NCI-H128 (cell line): ENCODE results near the gene WWOX.

Experiments used
- DNase-seq: peaks from one replicate; lab custom pipeline; 2025; ENCODE audit not compliant: unreplicated experiment; lab: John Stamatoyannopoulos, UW

Gene WWOX

DNA sequence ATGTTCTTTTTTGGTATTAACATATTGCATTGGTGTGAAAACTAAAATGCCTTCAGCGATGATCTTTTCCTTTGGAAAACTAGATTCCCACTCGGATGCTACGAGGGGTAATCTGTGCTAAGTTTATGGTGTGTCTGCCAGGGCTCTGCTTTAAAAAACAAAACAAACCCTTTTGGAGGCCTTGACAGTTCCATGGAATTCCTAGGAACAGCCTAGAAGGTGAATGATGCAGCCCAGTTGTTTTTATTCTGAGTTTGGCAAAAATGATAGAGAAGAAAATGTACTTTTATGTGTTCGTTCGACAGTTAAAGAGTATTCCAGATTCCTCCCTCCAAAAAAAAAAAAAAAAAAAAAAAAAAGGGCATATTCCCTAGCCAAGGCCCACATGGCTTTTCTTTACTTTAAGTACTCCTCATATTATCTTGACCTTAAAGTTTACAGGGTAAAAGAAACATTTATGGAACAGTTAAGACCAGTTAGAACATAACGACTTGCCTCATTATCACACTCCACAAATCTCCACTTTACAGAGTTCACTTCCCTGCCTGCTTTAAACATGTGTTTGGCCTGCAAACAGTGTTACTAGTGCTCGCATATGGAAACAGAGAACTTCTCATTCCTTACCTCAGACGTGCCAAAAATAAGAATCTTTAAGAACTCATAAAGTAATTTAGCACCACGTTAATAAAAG lies 159.1 kb downstream of the WWOX start:
- no peak for DNase-seq

DNA sequence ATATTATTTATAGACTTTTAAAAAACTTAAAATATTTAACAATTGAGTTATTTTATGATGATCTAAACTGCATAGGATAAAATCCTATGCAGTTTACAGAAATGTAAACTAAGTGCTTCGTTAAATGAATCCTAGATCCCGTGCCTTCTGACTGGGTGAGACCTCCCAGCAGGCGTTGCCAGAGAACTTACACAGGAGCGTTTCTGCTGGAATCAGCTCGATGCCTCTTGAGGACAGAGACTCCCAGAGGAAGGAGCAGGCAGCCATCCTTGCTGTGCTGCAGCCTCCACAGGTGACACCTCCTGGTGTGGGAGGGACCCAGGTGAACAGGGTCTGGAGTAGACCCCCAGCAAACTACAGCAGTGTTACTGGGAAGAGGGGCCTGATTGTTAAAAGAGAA lies 160.4 kb downstream of the WWOX start:
- DNase-seq: no peak

DNA sequence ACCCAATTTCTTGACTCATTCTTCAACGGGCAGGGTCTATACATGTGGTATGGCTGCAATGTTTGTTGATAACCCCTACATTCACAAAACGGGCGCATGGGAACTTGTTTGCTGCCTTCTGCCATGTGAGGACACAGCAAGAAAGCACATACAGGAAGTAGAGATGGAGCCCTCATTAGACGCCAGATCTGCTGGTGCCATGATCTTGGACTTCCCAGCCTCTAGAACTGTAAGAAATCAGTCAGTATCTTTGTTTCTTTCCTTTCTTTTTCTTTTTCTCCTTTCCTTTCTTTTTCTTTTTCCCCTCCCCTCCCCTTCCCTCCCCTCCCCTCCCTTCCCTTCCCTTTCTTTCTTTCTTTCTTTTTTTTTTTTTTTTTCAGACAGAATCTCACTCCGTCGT lies 165.2 kb downstream of the WWOX start:
- DNase-seq: no peak

DNA sequence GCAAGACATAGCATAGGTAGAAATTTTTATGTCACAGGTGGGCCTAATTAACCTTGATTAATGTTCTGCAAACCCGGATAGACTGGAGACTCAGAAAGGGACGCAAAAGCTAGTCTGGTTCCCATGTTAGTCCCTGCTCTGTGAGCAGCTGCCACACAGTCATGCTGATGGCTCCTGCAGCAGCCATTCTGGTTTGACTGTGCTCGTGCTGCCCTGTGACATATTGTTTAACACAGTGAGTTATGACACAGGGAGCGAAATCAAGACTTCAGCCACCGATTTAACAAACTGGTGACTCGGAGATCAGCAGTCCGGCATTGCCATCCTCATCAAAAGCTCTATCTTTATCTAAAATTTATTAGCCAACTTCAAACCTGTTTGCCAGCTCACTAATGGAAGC lies 169.8 kb downstream of the WWOX start:
- no peak for DNase-seq

DNA sequence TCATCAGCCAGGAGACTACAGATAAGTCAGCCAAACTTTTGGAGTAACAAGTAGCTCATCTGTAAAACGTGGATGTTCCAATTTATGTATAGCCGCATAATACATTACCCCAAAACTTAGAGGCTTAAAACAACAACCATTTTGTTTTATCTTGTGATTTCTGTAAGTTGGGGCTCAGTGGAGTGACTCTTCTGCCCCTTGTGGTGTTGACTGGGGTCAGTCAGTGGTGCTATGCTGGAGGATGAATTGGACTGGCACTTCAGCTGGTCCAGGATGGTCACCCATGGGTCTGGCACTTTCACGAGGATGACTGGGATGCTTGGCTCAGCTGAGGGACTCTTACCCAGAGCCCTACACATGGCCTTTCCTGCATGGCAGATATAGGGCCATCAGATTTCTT lies 172.5 kb downstream of the WWOX start:
- DNase-seq: no peak

DNA sequence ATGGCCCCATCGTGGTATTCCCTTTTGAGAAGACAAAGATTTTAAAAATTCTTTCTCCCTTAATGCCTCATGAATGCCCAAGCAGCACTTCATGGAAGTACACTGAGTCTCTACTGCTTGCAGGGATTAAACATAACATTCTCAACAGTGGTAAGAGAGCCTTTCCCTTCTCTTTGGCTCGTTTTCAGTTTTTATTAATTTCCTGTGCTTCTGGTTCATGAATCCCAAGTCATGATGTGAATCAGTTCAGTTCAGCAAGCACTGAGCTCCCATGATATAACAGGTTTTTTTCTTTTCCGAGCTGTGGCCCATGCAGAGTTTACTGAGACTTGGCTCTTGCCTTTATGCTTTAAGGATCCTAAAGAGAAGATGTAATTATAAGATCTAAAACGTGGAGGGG lies 175.3 kb downstream of the WWOX start:
- DNase-seq: no peak

DNA sequence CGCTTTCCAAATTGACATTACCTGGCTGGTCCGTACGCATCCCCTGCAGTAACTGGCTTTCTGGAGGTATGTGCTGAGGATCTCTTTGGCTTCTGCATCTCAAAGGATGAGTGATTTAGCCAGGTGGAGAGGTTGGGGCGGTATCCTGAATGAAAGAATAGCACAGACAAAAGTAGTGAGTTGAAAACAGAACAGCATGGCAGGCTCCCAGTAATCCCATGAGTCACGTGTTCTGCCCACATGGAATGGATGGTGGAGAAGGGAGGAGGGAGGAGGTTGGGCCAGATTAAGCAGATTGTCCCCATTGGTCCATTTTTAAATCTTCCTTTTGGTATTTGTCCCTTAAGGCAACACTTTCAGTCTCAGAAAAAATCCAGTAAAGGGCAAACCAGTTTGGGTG lies 176.0 kb downstream of the WWOX start:
- DNase-seq: no peak

DNA sequence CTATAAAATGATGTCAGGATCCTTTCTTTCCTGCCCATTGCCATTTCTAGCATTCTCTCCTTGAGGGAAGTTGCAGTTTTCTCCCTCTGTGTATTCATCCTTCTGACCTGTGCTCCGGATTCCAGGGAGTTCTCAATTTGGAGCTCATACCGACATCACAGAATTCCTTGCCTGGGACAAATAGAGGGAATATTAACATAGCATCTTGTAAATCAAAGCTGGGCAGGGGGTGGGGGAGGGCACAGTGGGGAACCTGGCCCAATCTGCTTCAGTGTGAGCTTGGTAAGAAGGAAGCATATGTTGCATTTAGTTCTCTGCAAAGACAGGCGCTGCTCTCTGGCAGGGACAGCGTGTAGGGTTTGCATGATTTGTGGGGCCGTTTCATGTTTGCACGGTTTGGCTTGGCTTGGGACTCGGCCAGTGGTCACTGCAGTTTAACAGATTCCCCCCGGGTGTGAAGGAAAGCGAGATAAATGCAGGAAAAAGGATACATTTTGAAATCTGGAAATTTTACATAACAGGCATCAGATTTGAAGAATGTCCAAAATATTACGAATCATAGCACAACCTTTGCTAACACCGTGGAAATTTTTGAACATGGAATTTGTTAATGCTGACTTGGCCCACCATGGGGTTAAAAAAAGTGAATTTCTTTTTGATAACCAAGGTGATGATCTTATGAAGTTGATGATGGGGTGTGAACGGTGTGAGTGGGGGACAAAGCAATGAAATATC lies 178.0 kb downstream of the WWOX start:
- DNase-seq: no peak

DNA sequence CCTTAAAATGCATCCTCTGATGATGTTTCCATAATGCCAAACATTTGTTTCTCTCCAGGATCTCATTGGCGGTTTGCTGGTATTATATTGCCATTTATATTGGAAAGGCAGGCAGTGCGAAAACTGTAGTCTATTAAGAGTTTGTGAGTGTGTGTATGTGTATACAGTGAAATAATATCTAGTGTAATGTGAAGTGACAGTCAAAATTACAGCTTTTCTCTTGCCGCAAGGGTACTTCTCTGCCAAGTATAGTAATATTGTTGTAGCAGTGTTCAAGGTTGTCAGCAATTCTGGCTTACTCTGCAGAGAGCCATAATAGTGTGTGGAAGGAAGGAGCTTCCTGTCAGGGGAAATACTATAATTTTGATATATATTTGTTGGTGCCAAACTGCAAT lies 178.6 kb downstream of the WWOX start:
- DNase-seq: no peak

DNA sequence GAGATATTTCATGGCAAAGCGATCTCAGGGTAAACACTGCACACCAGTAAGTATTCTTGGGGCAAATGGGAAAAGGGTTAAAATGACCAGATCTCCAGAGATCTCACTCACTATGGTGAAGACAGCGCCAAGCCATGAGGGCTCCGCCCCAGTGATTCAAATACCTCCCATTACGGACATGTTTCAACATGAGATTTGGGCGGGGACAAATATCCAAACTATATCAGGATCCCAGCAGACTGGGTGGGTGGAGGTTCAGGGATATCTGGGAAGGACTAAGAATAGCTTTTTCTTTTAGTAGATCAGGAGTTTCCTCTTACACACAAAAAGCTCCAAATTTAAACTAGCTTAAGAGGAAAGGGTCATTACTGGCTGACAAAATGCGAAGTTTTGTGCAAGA lies 181.7 kb downstream of the WWOX start:
- no peak for DNase-seq

DNA sequence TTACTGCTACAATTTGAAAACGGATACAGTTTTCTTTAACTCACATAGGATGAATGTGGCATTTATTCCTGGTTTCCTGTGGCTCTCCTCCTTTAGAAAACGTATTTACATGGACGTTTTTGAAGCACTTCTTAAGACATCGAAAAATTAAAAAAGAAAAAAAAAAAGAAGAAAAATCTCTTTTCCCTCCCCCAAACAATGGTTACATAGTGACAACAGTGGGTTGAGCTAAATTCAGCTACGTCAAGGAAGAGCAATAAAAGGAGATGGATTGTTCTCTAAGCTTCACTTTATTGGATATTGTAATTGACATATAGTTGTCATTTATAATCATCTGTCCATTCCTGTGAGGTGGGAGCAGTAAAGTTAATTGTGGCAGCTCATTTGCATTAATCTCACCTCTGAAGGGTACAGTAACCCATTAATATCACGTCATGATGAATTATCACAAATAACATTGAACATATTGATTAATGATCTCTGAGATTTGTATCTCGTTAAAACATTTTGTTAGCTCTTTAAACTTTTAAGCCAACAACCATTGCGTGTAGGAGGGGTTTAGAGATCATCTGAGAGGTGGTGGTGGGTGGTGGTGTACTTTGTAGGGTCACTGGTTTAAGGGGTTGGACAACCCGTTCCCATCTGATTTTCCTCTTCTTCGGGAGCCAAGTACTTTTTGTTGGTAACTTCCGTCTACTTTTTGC lies 184.2 kb downstream of the WWOX start:
- no peak for DNase-seq

DNA sequence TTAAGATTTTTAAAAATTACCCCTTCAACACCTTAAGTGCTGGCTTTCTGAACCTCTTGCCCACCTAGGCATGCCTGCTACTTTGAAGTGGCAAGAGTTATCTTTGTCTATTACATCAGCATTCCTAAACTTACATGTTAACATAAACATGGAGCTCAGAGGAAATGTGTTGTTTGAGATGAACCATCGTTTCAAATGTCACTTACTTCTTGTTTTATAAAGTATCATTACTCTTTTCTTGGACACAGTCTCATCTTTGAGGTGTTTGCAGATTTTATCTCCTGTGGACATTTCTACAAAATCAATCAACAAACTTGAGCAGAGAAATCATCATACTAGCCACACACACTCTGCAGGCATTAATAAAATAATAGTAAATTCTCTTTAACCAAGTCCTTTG lies 184.9 kb downstream of the WWOX start:
- DNase-seq: no peak

DNA sequence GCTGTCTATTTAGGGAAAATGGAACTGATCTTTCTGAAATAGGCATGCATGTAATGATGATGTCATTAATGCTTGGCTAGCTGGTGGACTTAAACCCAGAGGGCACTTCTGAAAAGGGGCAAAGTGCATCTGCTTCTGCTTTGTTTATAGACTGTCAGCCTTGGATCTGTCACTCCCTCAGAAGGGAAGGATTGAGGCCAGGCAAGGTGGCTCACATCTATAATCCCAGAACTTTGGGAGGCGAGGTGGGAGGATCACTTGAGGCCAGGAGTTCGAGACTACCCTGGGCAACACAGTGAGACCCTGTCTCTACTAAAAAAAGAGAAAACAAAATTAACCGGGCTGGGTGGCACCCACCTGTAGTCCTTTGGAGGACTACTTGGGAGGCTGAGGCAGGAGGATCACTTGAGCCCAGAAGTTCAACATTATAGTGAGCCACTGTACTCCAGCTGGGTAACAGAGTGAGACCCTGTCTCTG lies 185.5 kb downstream of the WWOX start:
- no peak for DNase-seq

DNA sequence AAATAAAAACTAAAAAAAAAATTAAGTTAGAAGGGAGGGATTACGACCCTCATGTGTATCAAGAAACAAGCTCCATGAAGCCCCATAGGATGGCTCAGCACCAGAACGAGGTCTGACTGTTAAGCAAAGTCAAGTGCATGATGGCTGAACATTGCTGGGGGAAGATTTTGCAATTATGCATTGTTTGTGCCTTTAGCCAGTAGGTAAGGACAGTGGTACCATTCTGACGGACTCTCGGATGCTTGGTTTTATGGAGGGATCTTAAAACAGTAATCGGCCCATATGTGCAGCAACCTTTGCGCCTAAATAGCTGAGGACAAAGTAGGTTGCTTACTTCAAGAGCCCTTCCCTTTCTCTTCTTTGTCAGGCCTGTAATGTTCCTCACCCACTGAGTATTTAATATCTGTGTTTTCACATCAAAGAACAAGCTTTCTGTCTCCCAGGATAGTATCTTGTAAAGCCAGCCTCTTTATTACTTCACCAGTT lies 186.0 kb downstream of the WWOX start:
- no peak for DNase-seq

DNA sequence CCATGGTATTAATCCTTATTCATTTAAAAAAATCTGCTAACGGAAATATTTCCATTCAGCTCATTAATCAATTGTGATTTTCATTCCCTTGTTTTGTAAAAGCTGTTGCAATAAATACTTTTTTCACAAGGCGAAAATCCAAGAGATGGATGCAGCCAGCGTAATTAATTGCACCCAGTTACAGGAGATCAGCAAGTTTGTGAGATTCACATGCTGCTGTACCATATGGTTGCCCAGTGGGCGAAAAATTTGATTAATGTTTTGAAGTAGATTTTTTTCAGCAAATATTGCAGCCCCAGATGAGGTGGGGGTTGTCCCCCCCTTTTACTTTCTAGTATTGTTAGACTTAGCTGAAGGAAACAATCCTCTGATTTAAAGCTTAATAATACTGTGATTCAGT lies 186.6 kb downstream of the WWOX start:
- no peak for DNase-seq

DNA sequence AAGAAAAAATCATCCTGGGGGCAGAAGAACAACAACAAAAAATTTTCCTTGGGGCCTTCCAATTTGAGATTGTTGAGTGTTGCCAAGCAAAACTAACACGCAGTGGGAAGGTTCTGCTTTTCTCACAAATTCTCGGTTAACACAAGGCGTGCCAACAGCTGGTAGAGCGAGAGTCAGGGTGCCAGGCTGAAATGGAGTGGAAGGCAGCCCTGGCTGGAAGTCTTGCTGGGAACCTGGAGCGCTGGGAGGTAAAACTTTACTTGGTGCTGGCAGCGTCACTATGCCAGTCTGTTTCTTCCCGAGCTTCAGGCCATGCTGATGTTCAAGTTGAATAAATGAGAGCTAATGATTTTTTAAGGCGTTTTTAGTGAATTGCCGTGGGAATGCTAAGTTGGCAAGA lies 189.4 kb downstream of the WWOX start:
- DNase-seq: no peak

DNA sequence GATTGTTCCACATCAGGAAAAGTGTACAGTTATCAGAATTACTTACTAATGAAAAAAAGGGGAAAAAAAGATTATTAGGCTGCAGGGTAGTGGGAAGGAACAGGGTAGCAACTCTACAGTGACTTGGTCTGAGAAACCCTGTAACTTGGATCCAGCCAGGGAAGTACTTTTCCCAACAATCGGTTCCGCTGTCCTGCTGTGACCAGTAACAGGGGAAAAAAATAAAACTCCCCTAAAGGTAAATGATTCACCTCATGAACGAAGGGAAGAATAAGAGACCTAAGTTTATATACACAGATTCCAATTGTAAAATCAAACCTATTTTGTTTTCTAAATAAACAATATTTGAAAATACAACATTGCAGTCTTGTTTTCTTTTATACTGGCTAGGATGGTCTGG lies 189.9 kb downstream of the WWOX start:
- DNase-seq: no peak

DNA sequence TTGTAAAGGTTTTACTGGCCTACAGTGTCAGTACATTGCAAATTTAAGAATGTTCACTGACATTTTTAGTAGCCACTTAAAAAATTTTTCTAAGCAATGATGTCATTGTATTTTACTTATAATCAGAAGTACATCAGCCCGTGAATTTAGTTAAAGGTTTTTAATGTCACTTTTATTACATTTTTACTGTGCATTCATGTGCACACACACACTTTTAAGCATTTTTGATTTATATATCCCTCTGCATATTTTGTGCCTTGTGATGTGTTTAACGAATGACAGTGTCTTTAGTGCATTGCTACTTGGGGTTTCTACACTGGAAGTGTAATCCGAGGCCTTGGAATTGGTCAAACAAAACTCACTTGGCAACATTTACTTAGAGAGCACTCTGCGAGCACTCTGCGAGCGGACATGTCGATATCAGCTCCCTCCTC lies 190.4 kb downstream of the WWOX start:
- no peak for DNase-seq

DNA sequence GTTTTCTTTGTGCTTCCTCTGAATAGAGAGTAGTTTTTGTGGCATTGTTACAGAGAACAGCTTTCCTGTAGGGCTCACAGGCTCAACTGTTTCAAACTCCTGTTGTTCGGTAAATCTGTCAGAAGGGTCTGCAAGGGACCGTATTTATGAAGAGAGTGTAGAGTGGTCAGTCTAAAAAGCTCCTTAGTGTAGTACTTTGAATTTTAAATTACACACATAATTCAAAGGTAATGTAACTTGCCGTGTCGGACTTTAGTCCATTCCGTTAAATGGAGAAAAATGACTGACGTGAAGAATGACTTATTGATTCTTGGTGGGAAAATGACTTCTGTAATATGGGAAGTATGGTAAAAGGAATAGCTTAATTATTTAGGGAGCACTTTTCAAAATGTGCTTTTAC lies 190.9 kb downstream of the WWOX start:
- no peak for DNase-seq

DNA sequence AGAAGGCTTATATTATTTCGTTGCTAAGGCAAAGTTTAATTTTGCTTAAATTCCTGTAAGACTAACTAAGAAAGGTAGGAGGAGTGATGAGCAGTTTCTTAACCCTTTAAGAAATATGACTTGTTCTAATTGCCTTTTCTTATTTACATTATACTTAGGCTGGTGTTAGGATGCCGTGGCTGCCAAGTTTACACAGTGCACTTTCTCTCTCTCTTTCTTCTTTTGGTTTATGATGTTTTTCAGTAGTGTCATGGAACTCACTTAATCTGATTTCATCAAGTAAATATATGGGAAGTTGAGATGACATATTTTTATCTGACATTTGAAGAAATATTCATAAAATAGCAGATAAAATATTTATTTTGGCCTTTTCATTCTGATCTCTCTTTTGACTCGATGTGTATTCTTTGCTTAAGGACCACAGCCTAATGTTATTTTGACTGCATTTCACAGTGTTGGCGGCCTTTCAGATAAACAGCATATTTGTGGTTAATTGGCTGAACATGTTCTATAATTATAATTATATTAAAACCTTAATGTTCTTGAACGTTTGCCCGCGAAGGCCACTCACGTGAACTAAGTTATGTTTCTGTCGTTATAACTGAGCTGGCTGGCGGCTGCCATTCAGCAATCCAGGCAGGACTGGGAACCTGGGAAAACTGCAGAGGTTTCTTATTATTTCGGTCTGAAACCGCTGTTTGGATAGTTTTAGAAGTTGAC lies 191.6 kb downstream of the WWOX start:
- no peak for DNase-seq

DNA sequence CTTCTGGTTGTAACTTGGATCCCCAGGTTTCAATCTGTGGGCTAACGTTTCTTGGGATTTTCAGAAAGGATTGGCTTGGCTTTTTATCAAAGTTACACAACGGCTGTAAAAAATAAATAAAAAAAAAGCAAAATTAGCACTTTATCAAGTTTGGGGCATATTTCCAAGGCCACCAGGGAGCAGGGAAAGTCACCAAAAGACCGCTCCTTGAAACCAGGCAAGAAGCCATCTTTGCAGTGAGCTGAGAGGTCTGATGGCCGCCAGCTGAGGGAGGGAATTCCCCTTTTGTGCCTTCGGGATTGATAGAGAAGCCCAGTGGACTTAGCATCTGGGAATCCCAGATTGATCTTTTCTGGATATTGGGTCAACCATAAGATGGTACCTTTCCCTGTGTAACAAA lies 192.2 kb downstream of the WWOX start:
- DNase-seq: no peak
